GM12874 (cell line): ENCODE measurements around the gene LRRTM3.

Experiments used
- CTCF ChIP-seq: IDR thresholded peaks from 2 replicates; pipeline ENCODE4 v1.5.1; 2011; ENCODE audit warnings: low read depth, mild to moderate bottlenecking, control low read depth, low read length, moderate library complexity; ENCODE audit not compliant: insufficient read depth

The LRRTM3 gene

GRCh38 chr10:66931949-66932343 lies 6.1 kb downstream of the LRRTM3 start:
- TF ChIP-seq CTCF: no peak

- no peak for TF ChIP-seq CTCF
Measured at GRCh38 chr10:66934711-66935110, 8.9 kb downstream of the LRRTM3 start.

GRCh38 chr10:66940965-66941364 lies 15.1 kb downstream of the LRRTM3 start:
- no peak for TF ChIP-seq CTCF

- TF ChIP-seq CTCF: no peak
Measured at GRCh38 chr10:66941491-66941890, 15.7 kb downstream of the LRRTM3 start.

GRCh38 chr10:66942407-66942806 lies 16.6 kb downstream of the LRRTM3 start:
- no peak for TF ChIP-seq CTCF

- no peak for TF ChIP-seq CTCF
Measured at GRCh38 chr10:66943590-66943989, 17.8 kb downstream of the LRRTM3 start.

- TF ChIP-seq CTCF: no peak
Measured at GRCh38 chr10:66951896-66952295, 26.1 kb downstream of the LRRTM3 start.

- no peak for TF ChIP-seq CTCF
Measured at GRCh38 chr10:66958466-66958865, 32.6 kb downstream of the LRRTM3 start.
